ENCODE results near the gene OGG1. TPM values are rescaled to one million over a fixed set of nuclear protein-coding genes. Genes with fewer than 3 reads are reported as not detected.

Gene OGG1
- total RNA-seq, 1 donor from 2014 or later: 17.2 TPM

GRCh38 chr3:9703736-9704346, 45.9 kb upstream of the OGG1 start, which contains the start of gene CPNE9:
Gene CPNE9, plus strand, starts transcription at chr3:9703833. Its CDS starts 164 bp downstream, at chr3:9703997.
- Histone ChIP-seq H3K27me3 (peaks cover 11% of the 10 kb centered on the region), H3K36me3 (peaks cover 38% of the 10 kb centered on the region), H3K27ac (no peak within 1 kb of the TSS), H3K4me1 (peaks cover 12% of the 10 kb centered on the region), H3K4me3 (peak within 1 kb of the TSS; percentile 12), H3K9me3 (no peaks in the 10 kb centered on the region)
- TF ChIP-seq CTCF (IDR thresholded peaks at IDR 0.05): no peak
- ATAC-seq (peak; percentile 45), DNase-seq (no peak)
- intact Hi-C loops (cut with DNase I): no loop called here

- Histone ChIP-seq H3K27ac (no peak overlapping the region), H3K36me3 (peaks cover 31% of the 10 kb centered on the region), H3K4me1 (peaks cover 12% of the 10 kb centered on the region), H3K27me3 (peaks cover 11% of the 10 kb centered on the region), H3K4me3 (peak overlapping the region; percentile 12), H3K9me3 (no peaks in the 10 kb centered on the region)
- ATAC-seq: peak; percentile 66
- no peak for TF ChIP-seq CTCF (IDR thresholded peaks at IDR 0.05)
- DNase-seq: peak; percentile 72
- intact Hi-C loops (cut with DNase I): no loop called here
Measured at GRCh38 chr3:9704347-9705322, 45.1 kb upstream of the OGG1 start.

GRCh38 chr3:9710174-9710739, 39.5 kb upstream of the OGG1 start:
- no peak for DNase-seq
- ATAC-seq: no peak
- Histone ChIP-seq H3K4me1 (no peaks in the 10 kb centered on the region), H3K36me3 (no peaks in the 10 kb centered on the region), H3K9me3 (no peaks in the 10 kb centered on the region), H3K27me3 (no peaks in the 10 kb centered on the region), H3K4me3 (no peak overlapping the region), H3K27ac (no peak overlapping the region)
- TF ChIP-seq CTCF (IDR thresholded peaks at IDR 0.05): no peak
- intact Hi-C loops (cut with DNase I): no loop called here

- Histone ChIP-seq H3K4me1 (peaks cover 4% of the 10 kb centered on the region), H3K36me3 (no peaks in the 10 kb centered on the region), H3K9me3 (no peaks in the 10 kb centered on the region), H3K27ac (no peak overlapping the region), H3K4me3 (no peak overlapping the region), H3K27me3 (no peaks in the 10 kb centered on the region)
- intact Hi-C loops (cut with DNase I): no loop called here
- no peak for TF ChIP-seq CTCF (IDR thresholded peaks at IDR 0.05)
- DNase-seq: no peak
- ATAC-seq: no peak
Measured at GRCh38 chr3:9712415-9712814, 37.3 kb upstream of the OGG1 start.

GRCh38 chr3:9713142-9713541, 36.6 kb upstream of the OGG1 start:
- intact Hi-C loops (cut with DNase I): no loop called here
- H3K9me3 ChIP-seq: no peaks in the 10 kb centered on the region
- H3K4me3 ChIP-seq: no peak overlapping the region
- no peaks in the 10 kb centered on the region for H3K36me3 ChIP-seq
- no peaks in the 10 kb centered on the region for H3K27me3 ChIP-seq
- DNase-seq (no peak), ATAC-seq (no peak)
- H3K4me1 ChIP-seq: peaks cover 4% of the 10 kb centered on the region
- no peak overlapping the region for H3K27ac ChIP-seq
- TF ChIP-seq CTCF (IDR thresholded peaks at IDR 0.05): no peak
